Measurements from ENCODE around the gene GANAB. TPM values are rescaled to one million over a fixed set of nuclear protein-coding genes. Genes with fewer than 3 reads are reported as not detected.
"Not testable (repeated sequence)": the region's sequence is repeated elsewhere in the genome, so short reads cannot be mapped to it uniquely, and the experiment has no call there.

Gene GANAB
- total and polyA plus RNA-seq, 7 donors: 34.3 to 64.6 (median 62.0) TPM

GRCh38 chr11:62652161-62653006 lies 6.0 kb upstream of the GANAB start:
- intact Hi-C loops (cut with DNase I): loop anchor here in 1 of 2 donors (5.0 kb wide), 1 partner anchor 40 kb away; the partner anchor contains the start of genes EML3 and ROM1
- peaks cover 0 to 29% of the 10 kb centered on the region in 2 donors for H3K36me3 ChIP-seq (ENCODE audit: insufficient read depth in 1 of 2, low read depth in 1 of 2)
- no peaks in the 10 kb centered on the region for H3K9me3 ChIP-seq
- no peak for TF ChIP-seq CTCF (IDR thresholded peaks at IDR 0.05)
- H3K4me3 ChIP-seq: peak overlapping the region; percentile 93
- peaks cover 11% of the 10 kb centered on the region for H3K4me1 ChIP-seq
- ATAC-seq (no peak), DNase-seq (no peak)
- 39 to 41% (median 39%) methylated on average over 16 of the region's 16 CpGs for WGBS, 3 donors
- H3K27ac ChIP-seq: peak overlapping the region; percentile 95
- H3K27me3 ChIP-seq (ENCODE audit: insufficient read depth in 3 of 3, low read length in 2 of 3): no peaks in the 10 kb centered on the region

- not testable (repeated sequence) for H3K9me3 ChIP-seq; H3K4me3 ChIP-seq; H3K27me3 ChIP-seq (ENCODE audit: insufficient read depth in 3 of 3, low read length in 2 of 3); H3K27ac ChIP-seq; ATAC-seq; DNase-seq
- peaks cover 0 to 29% of the 10 kb centered on the region in 2 donors for H3K36me3 ChIP-seq (ENCODE audit: insufficient read depth in 1 of 2, low read depth in 1 of 2)
- WGBS, 3 donors: 93 to 95% (median 94%) methylated on average over 12 of the region's 12 CpGs
- intact Hi-C loops (cut with DNase I): loop anchor here in 1 of 2 donors (5.0 kb wide), 1 partner anchor 38 kb away; the partner anchor contains the start of genes EML3 and ROM1
- H3K4me1 ChIP-seq: peaks cover 23% of the 10 kb centered on the region
Observed at GRCh38 chr11:62650283-62650682, 3.9 kb upstream of the GANAB start.

GRCh38 chr11:62649486-62649885 lies 3.1 kb upstream of the GANAB start:
- Histone ChIP-seq H3K4me1 (peaks cover 29% of the 10 kb centered on the region), H3K27me3 (ENCODE audit: insufficient read depth in 3 of 3, low read length in 2 of 3) (no peaks in the 10 kb centered on the region), H3K27ac (no peak overlapping the region), H3K4me3 (no peak overlapping the region), H3K9me3 (no peaks in the 10 kb centered on the region), H3K36me3 (ENCODE audit: insufficient read depth in 1 of 2, low read depth in 1 of 2) (peaks cover 0 to 29% of the 10 kb centered on the region in 2 donors)
- ATAC-seq: no peak
- WGBS, 3 donors: 83 to 92% (median 85%) methylated on average over 11 of the region's 11 CpGs
- no peak for TF ChIP-seq CTCF (IDR thresholded peaks at IDR 0.05)
- intact Hi-C loops (cut with DNase I): no loop called here
- DNase-seq: no peak

- WGBS, 3 donors: 80 to 88% (median 81%) methylated on average over 11 of the region's 11 CpGs
- no peak for TF ChIP-seq CTCF (IDR thresholded peaks at IDR 0.05)
- H3K27ac ChIP-seq: no peak overlapping the region
- H3K9me3 ChIP-seq: no peaks in the 10 kb centered on the region
- ATAC-seq: no peak
- no peak for DNase-seq
- no peak overlapping the region for H3K4me3 ChIP-seq
- no peaks in the 10 kb centered on the region for H3K27me3 ChIP-seq (ENCODE audit: insufficient read depth in 3 of 3, low read length in 2 of 3)
- H3K4me1 ChIP-seq: peaks cover 32% of the 10 kb centered on the region
- intact Hi-C loops (cut with DNase I): no loop called here
- peaks cover 0 to 35% of the 10 kb centered on the region in 2 donors for H3K36me3 ChIP-seq (ENCODE audit: insufficient read depth in 1 of 2, low read depth in 1 of 2)
Observed at GRCh38 chr11:62648967-62649364, 2.6 kb upstream of the GANAB start.

- Histone ChIP-seq H3K9me3 (no peaks in the 10 kb centered on the region), H3K4me1 (peaks cover 32% of the 10 kb centered on the region), H3K4me3 (no peak overlapping the region), H3K27ac (no peak overlapping the region), H3K27me3 (ENCODE audit: insufficient read depth in 3 of 3, low read length in 2 of 3) (no peaks in the 10 kb centered on the region), H3K36me3 (ENCODE audit: insufficient read depth in 1 of 2, low read depth in 1 of 2) (peaks cover 0 to 41% of the 10 kb centered on the region in 2 donors)
- intact Hi-C loops (cut with DNase I): no loop called here
- ATAC-seq: no peak
- no peak for TF ChIP-seq CTCF (IDR thresholded peaks at IDR 0.05)
- 76 to 88% (median 79%) methylated on average over 24 of the region's 24 CpGs for WGBS, 3 donors
- DNase-seq: no peak
Observed at GRCh38 chr11:62648185-62648966, 2.0 kb upstream of the GANAB start.
